ENCODE measurements around the gene CALD1. TPM values are rescaled to one million over a fixed set of nuclear protein-coding genes. Genes with fewer than 3 reads are reported as not detected.
A peak's percentile ranks its signal among the peaks of the same experiment; 100 is the strongest.

The CALD1 gene
- total and polyA plus RNA-seq, 10 donors = 42.4 to 333 (median 212) TPM

DNA sequence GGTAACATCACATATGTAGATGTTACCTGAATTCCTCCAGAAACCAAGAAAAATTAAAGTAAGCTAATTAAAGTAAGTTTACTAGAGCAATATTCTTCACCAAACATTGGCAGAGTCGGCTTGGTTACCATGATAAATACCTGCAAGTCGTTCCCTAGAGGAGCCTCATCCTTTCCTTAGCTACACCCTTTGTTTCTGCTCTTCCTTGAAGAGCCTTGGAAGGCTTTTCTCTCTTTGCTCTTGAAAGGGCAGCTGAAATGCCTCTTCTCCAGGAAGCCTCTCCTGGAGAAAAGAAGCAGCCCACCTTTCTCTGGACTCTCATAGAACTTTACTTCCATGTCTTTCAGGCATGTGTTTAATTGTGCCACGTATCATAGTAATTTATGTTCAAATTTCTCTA lies 34.9 kb upstream of the CALD1 start:
- 74 to 87% (median 78%) methylated on average over 3 of the region's 3 CpGs for WGBS, 5 donors
- H3K4me3 ChIP-seq = peak overlapping the region in 1 of 8 donors; percentile 30
- no peaks in the 10 kb centered on the region for H3K9me3 ChIP-seq
- intact Hi-C loops (cut with DNase I; ENCODE audit: low total_unique reads) = no loop called here
- peak overlapping the region in 6 of 8 donors; percentile 48 to 72 (median 60) for H3K27ac ChIP-seq
- H3K36me3 ChIP-seq = no peaks in the 10 kb centered on the region
- TF ChIP-seq, protein P1, sequence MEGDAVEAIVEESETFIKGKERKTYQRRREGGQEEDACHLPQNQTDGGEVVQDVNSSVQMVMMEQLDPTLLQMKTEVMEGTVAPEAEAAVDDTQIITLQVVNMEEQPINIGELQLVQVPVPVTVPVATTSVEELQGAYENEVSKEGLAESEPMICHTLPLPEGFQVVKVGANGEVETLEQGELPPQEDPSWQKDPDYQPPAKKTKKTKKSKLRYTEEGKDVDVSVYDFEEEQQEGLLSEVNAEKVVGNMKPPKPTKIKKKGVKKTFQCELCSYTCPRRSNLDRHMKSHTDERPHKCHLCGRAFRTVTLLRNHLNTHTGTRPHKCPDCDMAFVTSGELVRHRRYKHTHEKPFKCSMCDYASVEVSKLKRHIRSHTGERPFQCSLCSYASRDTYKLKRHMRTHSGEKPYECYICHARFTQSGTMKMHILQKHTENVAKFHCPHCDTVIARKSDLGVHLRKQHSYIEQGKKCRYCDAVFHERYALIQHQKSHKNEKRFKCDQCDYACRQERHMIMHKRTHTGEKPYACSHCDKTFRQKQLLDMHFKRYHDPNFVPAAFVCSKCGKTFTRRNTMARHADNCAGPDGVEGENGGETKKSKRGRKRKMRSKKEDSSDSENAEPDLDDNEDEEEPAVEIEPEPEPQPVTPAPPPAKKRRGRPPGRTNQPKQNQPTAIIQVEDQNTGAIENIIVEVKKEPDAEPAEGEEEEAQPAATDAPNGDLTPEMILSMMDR (IDR thresholded peaks at IDR 0.05 in 8 of 11, conservative IDR thresholded peaks at IDR 0.05 in 3 of 11) = no peak
- TF ChIP-seq POLR2A (IDR thresholded peaks at IDR 0.05) (no peak), POLR2AphosphoS5 (IDR thresholded peaks at IDR 0.05) (no peak)
- peaks cover 0 to 8% (median 0%) of the 10 kb centered on the region in 6 donors for H3K4me1 ChIP-seq
- no peak for DNase-seq
- H3K27me3 ChIP-seq (replicated peaks in 1 of 7) = no peaks in the 10 kb centered on the region

DNA sequence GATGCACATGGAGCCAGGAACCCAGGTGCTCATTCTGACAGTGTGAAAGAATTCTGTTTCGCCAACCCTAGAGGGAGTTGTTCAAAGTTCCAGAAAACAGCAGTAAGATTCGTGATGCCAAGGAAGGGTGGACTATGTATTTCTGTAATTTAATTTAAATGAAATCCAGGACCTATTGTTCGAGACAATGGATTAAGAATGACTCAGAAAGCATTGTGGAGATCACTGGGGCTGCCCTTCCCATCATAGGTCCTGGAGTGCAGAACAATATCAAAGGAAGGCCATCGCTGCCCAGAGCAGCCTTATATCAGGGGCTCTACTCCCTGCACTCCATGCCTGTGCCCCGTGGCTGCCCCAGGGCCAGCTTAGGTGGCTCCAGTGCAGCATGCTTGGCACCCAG lies 32.1 kb upstream of the CALD1 start:
- DNase-seq = no peak
- H3K27ac ChIP-seq = peak overlapping the region in 4 of 8 donors; percentile 6 to 72 (median 64)
- H3K36me3 ChIP-seq = no peaks in the 10 kb centered on the region
- intact Hi-C loops (cut with DNase I; ENCODE audit: low total_unique reads) = no loop called here
- peaks cover 0 to 14% (median 0%) of the 10 kb centered on the region in 6 donors for H3K4me1 ChIP-seq
- TF ChIP-seq POLR2AphosphoS5 (IDR thresholded peaks at IDR 0.05) (no peak), POLR2A (IDR thresholded peaks at IDR 0.05) (no peak)
- TF ChIP-seq, protein P1 (IDR thresholded peaks at IDR 0.05 in 8 of 11, conservative IDR thresholded peaks at IDR 0.05 in 3 of 11) = no peak
- WGBS, 5 donors = 76 to 92% (median 83%) methylated on average over 5 of the region's 5 CpGs
- no peaks in the 10 kb centered on the region for H3K9me3 ChIP-seq
- H3K27me3 ChIP-seq (replicated peaks in 1 of 7) = no peaks in the 10 kb centered on the region
- peak overlapping the region in 2 of 8 donors; percentile 14 to 30 for H3K4me3 ChIP-seq

DNA sequence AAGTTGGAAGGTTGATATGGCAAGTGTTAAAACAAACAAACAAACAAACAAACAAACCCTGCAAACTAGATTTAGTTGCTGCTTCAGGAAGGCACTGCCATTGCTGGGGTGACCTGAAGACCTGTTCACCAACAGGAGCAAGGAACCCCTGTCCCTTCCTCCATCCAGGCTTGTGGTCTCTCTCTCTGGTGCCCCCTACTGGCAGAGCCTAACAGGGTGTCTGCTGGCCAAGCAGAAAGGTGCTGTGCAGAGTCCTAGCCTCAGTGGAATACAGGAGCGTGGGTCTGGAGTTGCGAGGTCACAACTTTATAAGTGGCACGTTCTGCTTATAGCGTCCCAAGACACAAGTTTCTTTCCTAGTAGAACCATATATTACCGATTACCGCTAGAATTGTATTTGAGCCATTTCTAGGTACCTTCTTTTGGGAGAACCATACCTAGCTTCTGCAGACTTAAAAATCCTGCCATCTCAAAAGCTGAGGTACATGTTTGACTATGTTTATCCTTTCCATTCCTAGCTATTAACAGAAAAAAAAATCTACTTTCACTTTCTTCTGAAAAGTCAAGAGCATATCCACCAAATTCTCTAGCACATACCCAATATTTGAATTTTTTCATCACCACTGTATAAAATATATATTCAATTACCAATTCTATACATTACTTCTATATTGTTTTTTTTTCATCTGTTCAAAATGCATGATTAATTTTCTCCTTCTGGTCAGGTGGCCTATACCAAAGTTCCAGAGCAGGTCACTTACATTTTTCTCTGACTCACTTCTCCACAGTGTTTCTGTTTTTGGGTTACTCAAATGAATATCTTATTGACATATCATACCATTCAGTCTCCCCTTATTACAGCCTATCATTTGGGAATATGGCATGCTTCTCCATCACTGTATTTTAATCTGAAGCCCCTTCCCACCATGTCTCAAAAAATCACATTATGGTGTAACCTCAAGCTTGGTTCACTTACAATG lies 29.1 kb upstream of the CALD1 start:
- H3K4me3 ChIP-seq = peak overlapping the region in 1 of 8 donors; percentile 4
- peak overlapping the region in 2 of 8 donors; percentile 11 to 40 for H3K27ac ChIP-seq
- 69 to 83% (median 77%) methylated on average over 6 of the region's 6 CpGs for WGBS, 5 donors
- DNase-seq = no peak
- peaks cover 0 to 12% (median 0%) of the 10 kb centered on the region in 6 donors for H3K4me1 ChIP-seq
- TF ChIP-seq POLR2AphosphoS5 (IDR thresholded peaks at IDR 0.05) = peak in 1 of 3 donors; percentile 19
- no peak for TF ChIP-seq POLR2A (IDR thresholded peaks at IDR 0.05)
- TF ChIP-seq, protein P1 (IDR thresholded peaks at IDR 0.05 in 8 of 11, conservative IDR thresholded peaks at IDR 0.05 in 3 of 11) = peak in 10 of 11 experiments; percentile 35 to 74 (median 58)
- no peaks in the 10 kb centered on the region for H3K36me3 ChIP-seq
- H3K9me3 ChIP-seq = no peaks in the 10 kb centered on the region
- H3K27me3 ChIP-seq (replicated peaks in 1 of 7) = no peaks in the 10 kb centered on the region
- intact Hi-C loops (cut with DNase I; ENCODE audit: low total_unique reads) = no loop called here

All from spleen (tissue), 11 donors.